HTR-8/SVneo (cell line): ENCODE data around the gene EXD2.
"Not testable (repeated sequence)": the region's sequence is repeated elsewhere in the genome, so short reads cannot be mapped to it uniquely, and the experiment has no call there.

Experiments
- DNase-seq: peaks from one replicate; pipeline ENCODE4 v3.0.0; 2011; ENCODE audit warnings: low spot score, mixed read lengths; ENCODE audit not compliant: insufficient read length
- FAIRE-seq: peaks from 2 replicates; lab custom pipeline; 2011; peaks lifted over from hg19 to GRCh38; lab: Jason Lieb, UNC

The EXD2 gene

GRCh38 chr14:69269381-69269780 is 78.1 kb downstream of the EXD2 start:
- DNase-seq (no peak), FAIRE-seq (peak; percentile 100)

- DNase-seq, result no peak
- no peak for FAIRE-seq
These were observed 78.8 kb downstream of the EXD2 start for GRCh38 chr14:69270097-69270496.

- FAIRE-seq (peak; percentile 55), DNase-seq (peak; percentile 69)
These were observed 79.8 kb downstream of the EXD2 start for GRCh38 chr14:69270795-69271708.

GRCh38 chr14:69274321-69274720 is 83.0 kb downstream of the EXD2 start:
- no peak for FAIRE-seq
- no peak for DNase-seq

GRCh38 chr14:69275331-69275730 is 84.0 kb downstream of the EXD2 start:
- DNase-seq (no peak), FAIRE-seq (peak; percentile 85)

- FAIRE-seq, DNase-seq: not testable (repeated sequence)
These were observed 86.1 kb downstream of the EXD2 start for GRCh38 chr14:69277356-69277755.

GRCh38 chr14:69280746-69281291 is 89.5 kb downstream of the EXD2 start:
- FAIRE-seq (no peak), DNase-seq (no peak)

GRCh38 chr14:69281450-69282169 is 90.3 kb downstream of the EXD2 start:
- FAIRE-seq (peak; percentile 94), DNase-seq (no peak)

GRCh38 chr14:69282448-69282847 is 91.2 kb downstream of the EXD2 start:
- DNase-seq (no peak), FAIRE-seq (no peak)

- FAIRE-seq (no peak), DNase-seq (no peak)
These were observed 92.9 kb downstream of the EXD2 start for GRCh38 chr14:69284170-69284569.

GRCh38 chr14:69285661-69286255 is 94.5 kb downstream of the EXD2 start:
- no peak for DNase-seq
- FAIRE-seq, result no peak

GRCh38 chr14:69287098-69288010 is 96.1 kb downstream of the EXD2 start:
- peak; percentile 94 for FAIRE-seq

GRCh38 chr14:69288011-69288771 is 96.9 kb downstream of the EXD2 start:
- DNase-seq (no peak), FAIRE-seq (peak; percentile 82)

More at GRCh38 chr14:69287098-69288010, 96.1 kb downstream of the EXD2 start:
- no peak for DNase-seq

- FAIRE-seq (peak; percentile 73), DNase-seq (no peak)
These were observed 97.8 kb downstream of the EXD2 start for GRCh38 chr14:69288956-69289705.

- FAIRE-seq, result peak; percentile 89
These were observed 98.7 kb downstream of the EXD2 start for GRCh38 chr14:69289811-69290520.

GRCh38 chr14:69290881-69291280 is 99.6 kb downstream of the EXD2 start:
- not testable (repeated sequence) for DNase-seq, FAIRE-seq

More at GRCh38 chr14:69289811-69290520, 98.7 kb downstream of the EXD2 start:
- no peak for DNase-seq

- DNase-seq, result no peak
- FAIRE-seq, result peak; percentile 87
These were observed 100.1 kb downstream of the EXD2 start for GRCh38 chr14:69291396-69291795.
